SH-SY5Y (cell line): ENCODE measurements around the gene EXOC6B.

ENCODE experiments used
- GATA2 ChIP-seq: IDR thresholded peaks from 2 replicates; pipeline ENCODE4 v1.6.1; 2011; ENCODE audit warnings: mild to moderate bottlenecking, low read depth, low read length
- GATA3 ChIP-seq: IDR thresholded peaks from 2 replicates; pipeline ENCODE4 v1.6.1; 2011; ENCODE audit warnings: low read depth, mild to moderate bottlenecking, low read length, moderate library complexity

EXOC6B gene

GRCh38 chr2:72271766-72272641 lies 553.8 kb downstream of the EXOC6B start:
- no peak for TF ChIP-seq GATA2
- no peak for TF ChIP-seq GATA3

GRCh38 chr2:72271276-72271614 lies 554.6 kb downstream of the EXOC6B start:
- no peak for TF ChIP-seq GATA3
- no peak for TF ChIP-seq GATA2

GRCh38 chr2:72270556-72271275 lies 555.1 kb downstream of the EXOC6B start:
- TF ChIP-seq GATA2 (no peak), GATA3 (no peak)

- TF ChIP-seq GATA2: no peak
- no peak for TF ChIP-seq GATA3
Measured at GRCh38 chr2:72263776-72264060, 562.1 kb downstream of the EXOC6B start.

GRCh38 chr2:72263043-72263775 lies 562.6 kb downstream of the EXOC6B start:
- no peak for TF ChIP-seq GATA2

- TF ChIP-seq GATA3 (no peak), GATA2 (no peak)
Measured at GRCh38 chr2:72261076-72261475, 564.8 kb downstream of the EXOC6B start.

- TF ChIP-seq GATA2 (no peak), GATA3 (no peak)
Measured at GRCh38 chr2:72255540-72255939, 570.3 kb downstream of the EXOC6B start.

- no peak for TF ChIP-seq GATA3
- no peak for TF ChIP-seq GATA2
Measured at GRCh38 chr2:72254831-72255451, 570.9 kb downstream of the EXOC6B start.

GRCh38 chr2:72238311-72238710 lies 587.5 kb downstream of the EXOC6B start:
- TF ChIP-seq GATA2 (no peak), GATA3 (no peak)

- no peak for TF ChIP-seq GATA3
- TF ChIP-seq GATA2: no peak
Measured at GRCh38 chr2:72237549-72237948, 588.3 kb downstream of the EXOC6B start.

- TF ChIP-seq GATA2: no peak
- no peak for TF ChIP-seq GATA3
Measured at GRCh38 chr2:72236445-72237067, 589.3 kb downstream of the EXOC6B start.

- TF ChIP-seq GATA2: no peak
Measured at GRCh38 chr2:72235497-72236415, 590.1 kb downstream of the EXOC6B start.

- TF ChIP-seq GATA2 (no peak), GATA3 (no peak)
Measured at GRCh38 chr2:72233211-72233610, 592.6 kb downstream of the EXOC6B start.
